ENCODE measurements around the gene GRB2. TPM values are rescaled to one million over a fixed set of nuclear protein-coding genes. Genes with fewer than 3 reads are reported as not detected.
"Not testable (repeated sequence)": the region's sequence is repeated elsewhere in the genome, so short reads cannot be mapped to it uniquely, and the experiment has no call there.

The GRB2 gene
- total RNA-seq, 4 donors from 2014 or later: 64.8 to 120 (median 98.3) TPM

DNA sequence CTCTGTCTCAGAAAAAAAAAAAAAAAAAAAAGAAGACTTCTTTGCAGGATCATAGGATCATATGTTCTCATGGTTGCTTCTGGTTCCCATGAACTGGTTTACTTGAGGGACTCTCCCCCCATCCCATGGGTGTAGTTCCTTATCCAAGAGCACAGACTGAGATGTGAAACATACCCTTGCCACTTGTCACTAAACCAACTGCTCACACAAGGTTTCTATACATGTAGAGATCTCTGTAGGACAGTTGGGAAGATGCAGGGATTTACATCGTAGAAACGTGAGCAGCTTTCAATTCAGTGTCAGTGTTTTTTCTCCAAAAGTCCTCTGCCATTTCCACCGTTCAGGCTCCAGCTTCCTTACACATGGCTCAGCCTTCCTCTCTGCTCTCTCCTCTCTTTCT, 39.8 kb upstream of the GRB2 start:
- Histone ChIP-seq H3K9me3 (no peaks in the 10 kb centered on the region), H3K36me3 (no peaks in the 10 kb centered on the region), H3K27ac (no peak overlapping the region), H3K27me3 (no peaks in the 10 kb centered on the region), H3K4me3 (no peak overlapping the region), H3K4me1 (no peaks in the 10 kb centered on the region)
- no peak for TF ChIP-seq POLR2A (IDR thresholded peaks at IDR 0.05)
- TF ChIP-seq, protein P1, sequence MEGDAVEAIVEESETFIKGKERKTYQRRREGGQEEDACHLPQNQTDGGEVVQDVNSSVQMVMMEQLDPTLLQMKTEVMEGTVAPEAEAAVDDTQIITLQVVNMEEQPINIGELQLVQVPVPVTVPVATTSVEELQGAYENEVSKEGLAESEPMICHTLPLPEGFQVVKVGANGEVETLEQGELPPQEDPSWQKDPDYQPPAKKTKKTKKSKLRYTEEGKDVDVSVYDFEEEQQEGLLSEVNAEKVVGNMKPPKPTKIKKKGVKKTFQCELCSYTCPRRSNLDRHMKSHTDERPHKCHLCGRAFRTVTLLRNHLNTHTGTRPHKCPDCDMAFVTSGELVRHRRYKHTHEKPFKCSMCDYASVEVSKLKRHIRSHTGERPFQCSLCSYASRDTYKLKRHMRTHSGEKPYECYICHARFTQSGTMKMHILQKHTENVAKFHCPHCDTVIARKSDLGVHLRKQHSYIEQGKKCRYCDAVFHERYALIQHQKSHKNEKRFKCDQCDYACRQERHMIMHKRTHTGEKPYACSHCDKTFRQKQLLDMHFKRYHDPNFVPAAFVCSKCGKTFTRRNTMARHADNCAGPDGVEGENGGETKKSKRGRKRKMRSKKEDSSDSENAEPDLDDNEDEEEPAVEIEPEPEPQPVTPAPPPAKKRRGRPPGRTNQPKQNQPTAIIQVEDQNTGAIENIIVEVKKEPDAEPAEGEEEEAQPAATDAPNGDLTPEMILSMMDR (IDR thresholded peaks at IDR 0.05): no peak
- DNase-seq: no peak

DNA sequence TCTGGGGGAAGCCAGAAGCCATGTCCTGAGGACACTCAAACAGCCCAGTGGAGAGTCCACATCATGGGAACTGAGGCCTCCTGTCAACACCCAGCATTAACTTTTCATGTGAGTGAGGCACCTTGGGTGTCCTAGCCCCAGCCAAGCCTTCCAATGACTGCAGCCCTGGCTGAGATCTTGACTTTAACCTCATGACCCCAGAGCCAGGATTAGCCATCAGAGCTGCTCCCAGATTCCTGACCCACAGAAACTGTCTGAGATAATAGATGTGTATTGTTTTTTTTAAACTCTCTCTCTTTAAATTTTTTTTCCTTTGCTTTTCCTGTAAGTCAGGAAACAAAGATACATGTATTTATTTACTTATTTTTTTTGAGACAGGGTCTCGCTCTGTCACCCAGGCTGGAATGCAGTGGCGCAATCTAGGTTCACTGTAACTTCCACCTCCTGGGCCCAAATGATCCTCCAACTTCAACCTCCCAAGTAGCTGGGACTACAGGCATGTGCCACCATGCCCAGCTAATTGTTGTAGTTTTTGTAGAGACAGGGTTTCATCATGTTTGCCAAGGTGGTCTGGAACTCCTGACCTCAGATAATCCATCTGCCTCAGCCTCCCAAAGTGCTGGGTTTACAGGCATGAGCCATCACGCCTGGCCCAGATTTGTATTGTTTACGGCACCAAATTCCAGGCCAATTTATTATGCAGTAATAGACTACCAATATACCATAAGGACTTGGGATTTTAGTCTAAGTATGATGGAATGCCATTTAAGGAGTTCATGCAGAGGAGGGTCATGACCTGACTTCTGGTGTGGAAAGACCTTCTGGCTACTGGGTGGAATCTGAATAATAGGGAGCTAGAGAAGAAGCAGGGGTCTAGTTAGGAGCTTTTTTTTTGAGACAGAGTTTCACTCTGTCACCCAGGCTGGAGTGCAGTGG, 37.0 kb upstream of the GRB2 start:
- H3K27ac ChIP-seq: peak overlapping the region in 1 of 4 donors; percentile 43
- no peaks in the 10 kb centered on the region for H3K36me3 ChIP-seq
- no peak for TF ChIP-seq POLR2A (IDR thresholded peaks at IDR 0.05)
- TF ChIP-seq, protein P1 (IDR thresholded peaks at IDR 0.05): no peak

DNA sequence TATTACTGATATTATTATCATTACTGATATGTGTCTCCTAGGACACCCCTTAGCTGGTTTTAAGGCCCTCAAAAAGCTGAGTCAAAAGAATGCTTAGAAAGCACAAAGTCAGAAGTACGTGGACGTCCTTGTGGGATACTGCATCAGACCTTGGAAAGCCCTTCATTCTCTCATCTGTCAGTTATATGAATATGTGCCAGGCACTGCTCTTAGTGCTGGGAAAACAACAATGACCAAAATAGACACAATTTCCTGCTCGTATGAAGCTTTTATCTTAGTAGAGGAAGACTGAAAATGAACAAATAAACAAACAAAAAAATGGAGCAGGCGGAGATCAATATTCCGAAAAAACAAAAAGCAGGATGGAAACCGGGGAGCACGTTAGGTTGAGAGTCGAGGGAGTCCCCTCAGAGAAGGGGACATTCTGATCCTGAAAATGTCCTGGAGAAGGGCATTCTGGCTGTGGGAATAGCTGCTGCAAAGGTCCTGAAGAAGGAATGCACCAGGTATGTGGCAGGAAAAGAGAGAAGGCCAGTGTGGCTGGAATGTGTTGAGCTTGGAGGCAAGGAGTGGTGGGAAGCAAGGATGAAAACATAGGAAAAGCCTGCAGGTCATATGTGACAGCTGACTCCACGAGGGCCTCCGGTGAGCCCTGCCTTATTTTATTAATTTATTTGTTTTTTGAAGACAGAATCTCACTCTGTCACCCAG, 35.4 kb upstream of the GRB2 start:
- H3K4me1 ChIP-seq: peaks cover 0 to 5% (median 0%) of the 10 kb centered on the region in 4 donors
- TF ChIP-seq, protein P1 (IDR thresholded peaks at IDR 0.05): no peak
- no peak for TF ChIP-seq POLR2A (IDR thresholded peaks at IDR 0.05)
- no peak overlapping the region for H3K27ac ChIP-seq
- no peak overlapping the region for H3K4me3 ChIP-seq
- no peaks in the 10 kb centered on the region for H3K27me3 ChIP-seq
- H3K36me3 ChIP-seq: no peaks in the 10 kb centered on the region
- H3K9me3 ChIP-seq: no peaks in the 10 kb centered on the region
- no peak for DNase-seq

More for the DNA sequence above, 37.0 kb upstream of the GRB2 start:
- Histone ChIP-seq H3K4me1 (no peaks in the 10 kb centered on the region), H3K9me3 (no peaks in the 10 kb centered on the region), H3K27me3 (no peaks in the 10 kb centered on the region), H3K4me3 (no peak overlapping the region)
- DNase-seq: no peak

DNA sequence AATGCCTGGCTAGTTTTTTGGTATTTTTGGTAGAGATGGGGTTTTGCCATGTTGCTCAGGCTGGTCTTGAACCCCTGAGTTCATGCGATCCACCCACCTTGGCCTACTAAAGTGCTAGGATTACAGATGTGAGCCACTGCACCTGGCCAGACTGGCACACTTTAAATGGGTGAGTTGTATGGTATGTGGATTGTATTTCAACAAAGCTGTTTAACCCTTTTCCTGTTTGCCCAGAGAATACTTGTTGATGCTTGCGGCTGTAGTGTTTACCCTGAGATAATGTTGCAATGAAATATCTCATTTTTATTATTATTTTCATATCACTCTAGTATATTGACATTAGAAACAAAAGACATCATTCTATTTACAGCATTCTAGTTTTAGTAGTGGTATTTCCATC, 33.8 kb upstream of the GRB2 start:
- DNase-seq: no peak
- H3K4me1 ChIP-seq: peaks cover 0 to 12% (median 0%) of the 10 kb centered on the region in 4 donors

DNA sequence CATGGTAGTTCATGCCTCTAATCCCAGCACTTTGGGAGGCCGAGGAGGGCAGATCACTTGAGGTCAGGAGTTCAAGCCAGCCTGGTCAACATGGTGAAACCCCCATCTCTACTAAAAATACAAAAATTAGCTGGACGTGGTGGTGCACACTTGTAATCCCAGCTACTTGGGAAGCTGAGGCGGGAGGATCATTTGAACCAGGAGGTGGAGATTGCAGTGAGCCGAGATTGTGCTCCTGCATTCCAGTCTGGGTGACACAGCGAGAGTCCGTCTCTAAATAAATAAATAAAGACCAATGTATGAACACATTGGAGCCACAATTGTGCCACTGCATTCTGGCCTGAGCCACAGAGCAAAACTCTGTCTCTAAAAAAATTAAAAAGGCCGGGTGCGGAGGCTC, 31.9 kb upstream of the GRB2 start:
- H3K9me3 ChIP-seq, H3K4me3 ChIP-seq, DNase-seq: not testable (repeated sequence)

More for the DNA sequence above, 33.8 kb upstream of the GRB2 start:
- H3K27ac ChIP-seq: no peak overlapping the region
- TF ChIP-seq POLR2A (IDR thresholded peaks at IDR 0.05): no peak
- TF ChIP-seq, protein P1 (IDR thresholded peaks at IDR 0.05): no peak
- no peaks in the 10 kb centered on the region for H3K9me3 ChIP-seq
- H3K27me3 ChIP-seq: no peaks in the 10 kb centered on the region
- no peak overlapping the region for H3K4me3 ChIP-seq
- H3K36me3 ChIP-seq: no peaks in the 10 kb centered on the region

DNA sequence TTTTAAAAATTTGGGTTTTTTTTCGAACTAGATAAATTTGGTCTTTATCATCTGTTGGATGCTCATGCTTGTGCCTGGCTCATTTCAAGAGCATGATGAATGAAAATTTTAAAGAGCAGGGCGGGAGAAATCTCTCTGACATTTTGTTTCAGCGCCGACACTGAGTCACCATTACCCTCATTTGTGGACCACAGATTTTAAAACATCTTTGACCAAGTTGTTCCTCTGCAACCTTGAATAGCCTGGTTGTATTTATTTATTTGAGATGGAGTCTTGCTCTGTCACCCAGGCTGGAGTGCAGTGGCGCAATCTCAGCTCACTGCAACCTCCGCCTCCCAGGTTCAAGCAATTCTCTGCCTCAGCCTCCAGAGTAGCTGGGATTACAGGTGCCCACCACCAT, 29.0 kb upstream of the GRB2 start:
- DNase-seq, H3K9me3 ChIP-seq, H3K4me3 ChIP-seq, H3K36me3 ChIP-seq, H3K27me3 ChIP-seq, H3K27ac ChIP-seq: not testable (repeated sequence)
- peaks cover 0 to 19% (median 0%) of the 10 kb centered on the region in 4 donors for H3K4me1 ChIP-seq

More for the DNA sequence above, 31.9 kb upstream of the GRB2 start:
- H3K36me3 ChIP-seq, H3K27me3 ChIP-seq, H3K27ac ChIP-seq: not testable (repeated sequence)
- peaks cover 0 to 12% (median 0%) of the 10 kb centered on the region in 4 donors for H3K4me1 ChIP-seq

Data from Peyer's patch (tissue), 4 donors.